OCI-LY7 (cell line): ENCODE measurements around the gene SERINC5.

Experiments
- EZH2phosphoT487 ChIP-seq: fragments of 200-600 bp; sonication (generic); IDR thresholded peaks from 2 replicates; pipeline ENCODE4 v1.6.1; 2018; ENCODE audit warnings: low read depth, borderline replicate concordance, mild to moderate bottlenecking, mixed run types, antibody characterized with exemption, low read length, moderate library complexity, mixed read lengths
- TF ChIP-seq, protein P1 (sequence below): fragments of 200-600 bp; sonication (generic); conservative IDR thresholded peaks from 2 replicates; pipeline ENCODE4 v1.5.1; 2014; ENCODE audit warnings: mild to moderate bottlenecking, antibody characterized with exemption, low read length, moderate library complexity, mixed read lengths

DNA sequence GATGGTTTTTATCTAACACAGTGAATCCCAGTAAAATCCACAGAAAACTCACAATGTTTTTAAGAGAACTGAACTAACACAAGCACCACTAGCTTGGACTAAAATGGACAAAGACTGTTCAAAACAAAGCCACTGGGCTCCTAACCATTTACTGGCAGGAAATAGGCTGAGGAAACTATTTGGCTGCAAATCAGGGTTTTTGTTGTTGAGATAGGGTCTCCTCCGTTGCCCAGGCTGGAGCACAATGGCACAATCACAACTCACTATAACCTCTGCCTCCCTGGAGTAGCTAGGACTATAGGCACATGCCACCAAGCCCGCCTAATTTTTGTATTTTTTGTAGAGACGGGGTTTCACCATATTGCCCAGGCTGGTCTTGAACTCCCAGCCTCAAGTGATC, 121.0 kb downstream of the SERINC5 start:
- TF ChIP-seq, protein P1, sequence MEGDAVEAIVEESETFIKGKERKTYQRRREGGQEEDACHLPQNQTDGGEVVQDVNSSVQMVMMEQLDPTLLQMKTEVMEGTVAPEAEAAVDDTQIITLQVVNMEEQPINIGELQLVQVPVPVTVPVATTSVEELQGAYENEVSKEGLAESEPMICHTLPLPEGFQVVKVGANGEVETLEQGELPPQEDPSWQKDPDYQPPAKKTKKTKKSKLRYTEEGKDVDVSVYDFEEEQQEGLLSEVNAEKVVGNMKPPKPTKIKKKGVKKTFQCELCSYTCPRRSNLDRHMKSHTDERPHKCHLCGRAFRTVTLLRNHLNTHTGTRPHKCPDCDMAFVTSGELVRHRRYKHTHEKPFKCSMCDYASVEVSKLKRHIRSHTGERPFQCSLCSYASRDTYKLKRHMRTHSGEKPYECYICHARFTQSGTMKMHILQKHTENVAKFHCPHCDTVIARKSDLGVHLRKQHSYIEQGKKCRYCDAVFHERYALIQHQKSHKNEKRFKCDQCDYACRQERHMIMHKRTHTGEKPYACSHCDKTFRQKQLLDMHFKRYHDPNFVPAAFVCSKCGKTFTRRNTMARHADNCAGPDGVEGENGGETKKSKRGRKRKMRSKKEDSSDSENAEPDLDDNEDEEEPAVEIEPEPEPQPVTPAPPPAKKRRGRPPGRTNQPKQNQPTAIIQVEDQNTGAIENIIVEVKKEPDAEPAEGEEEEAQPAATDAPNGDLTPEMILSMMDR = no peak
- TF ChIP-seq EZH2phosphoT487 = no peak
